ENCODE results near the gene OR4C3.
"Not testable (repeated sequence)": the region's sequence is repeated elsewhere in the genome, so short reads cannot be mapped to it uniquely, and the experiment has no call there.

OR4C3 gene

GRCh38 chr11:48354677-48355076 is 30.0 kb downstream of the OR4C3 start:
- no peak overlapping the region for H3K4me3 ChIP-seq (ENCODE audit: low read depth, low read length)
- TF ChIP-seq POLR2A (IDR thresholded peaks at IDR 0.05; ENCODE audit: extremely low read depth, insufficient read length) (no peak), MAX (IDR thresholded peaks at IDR 0.05; ENCODE audit: low read depth, low read length) (no peak), MYC (IDR thresholded peaks at IDR 0.05; ENCODE audit: low read depth, low read length) (no peak), CTCF (IDR thresholded peaks at IDR 0.05; ENCODE audit: low read depth, low read length) (no peak)
- no peak for DNase-seq (ENCODE audit: low read depth)

GRCh38 chr11:48361289-48361688 is 36.6 kb downstream of the OR4C3 start:
- DNase-seq (ENCODE audit: low read depth); H3K4me3 ChIP-seq (ENCODE audit: low read depth, low read length): not testable (repeated sequence)

GRCh38 chr11:48366365-48366764 is 41.6 kb downstream of the OR4C3 start, which contains the start of gene OR4C5:
Gene OR4C5 (minus strand): TSS chr11:48366465. CDS start chr11:48366465, 0 bp downstream.
- DNase-seq (ENCODE audit: low read depth), result no peak
- TF ChIP-seq MAX (IDR thresholded peaks at IDR 0.05; ENCODE audit: low read depth, low read length) (no peak), POLR2A (IDR thresholded peaks at IDR 0.05; ENCODE audit: extremely low read depth, insufficient read length) (no peak), MYC (IDR thresholded peaks at IDR 0.05; ENCODE audit: low read depth, low read length) (no peak), CTCF (IDR thresholded peaks at IDR 0.05; ENCODE audit: low read depth, low read length) (no peak)
- H3K4me3 ChIP-seq (ENCODE audit: low read depth, low read length), result no peak within 1 kb of the TSS
